B cell (primary cell): ENCODE measurements around the gene TMEM154.

ENCODE experiments used
- CTCF ChIP-seq: fragments of 200-600 bp; IDR thresholded peaks from one replicate; pipeline ENCODE4 v1.8.0; 2022; ENCODE audit warnings: antibody characterized with exemption, mild to moderate bottlenecking
- EZH2 ChIP-seq: IDR thresholded peaks from 2 replicates; pipeline ENCODE4 v1.6.1; 2012; ENCODE audit warnings: borderline replicate concordance, low read depth, mild to moderate bottlenecking, moderate library complexity, low read length; ENCODE audit not compliant: insufficient read depth, poor library complexity, severe bottlenecking

- TF ChIP-seq CTCF (no peak), EZH2 (no peak)
Observed at GRCh38 chr4:152682143-152682941, 2.5 kb upstream of the TMEM154 start.
